HS-27A (cell line): ENCODE measurements around the gene FAM98B.
A peak's percentile ranks its signal among the peaks of the same experiment; 100 is the strongest.
"Not testable (repeated sequence)": the region's sequence is repeated elsewhere in the genome, so short reads cannot be mapped to it uniquely, and the experiment has no call there.

Experiments
- DNase-seq: peaks from one replicate; pipeline ENCODE4 v3.0.0-alpha.2; 2012; ENCODE audit warnings: low read depth, missing footprints

Gene FAM98B

DNA sequence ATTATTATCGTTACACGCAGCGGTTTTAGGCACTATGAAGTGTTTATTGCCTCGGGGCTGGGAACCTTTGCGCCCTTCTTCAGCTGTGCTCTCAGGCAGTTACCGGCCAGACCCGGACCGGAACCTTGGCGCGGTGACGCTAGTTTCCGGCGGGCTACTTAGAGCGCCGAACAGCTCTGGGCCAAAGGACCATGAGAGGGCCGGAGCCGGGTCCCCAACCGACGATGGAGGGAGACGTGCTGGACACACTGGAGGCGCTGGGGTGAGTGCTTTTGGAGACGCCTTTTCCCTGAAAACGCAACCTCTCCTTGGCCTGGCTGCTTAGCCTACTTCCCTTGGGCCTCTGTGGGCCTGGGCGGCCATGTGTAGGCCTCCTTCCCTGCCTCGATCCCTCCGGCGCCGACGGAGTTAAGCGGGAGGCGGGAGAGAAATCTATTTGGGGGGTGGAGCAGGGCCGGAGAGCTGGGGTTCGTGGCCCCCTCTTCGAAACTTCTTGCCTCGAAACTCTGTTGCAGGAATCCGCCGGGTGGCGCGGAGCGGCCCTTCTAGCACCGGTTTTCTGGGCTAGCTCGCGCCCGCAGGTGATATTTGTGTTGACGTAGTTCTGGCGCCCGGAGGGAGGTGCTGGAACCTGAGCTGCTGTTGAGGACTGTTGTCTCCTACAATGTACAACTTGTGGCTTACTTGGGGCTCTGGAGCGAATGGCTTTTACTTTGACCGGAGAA, at the start of gene FAM98B:
Gene FAM98B (plus strand): TSS at position 157 of the 725 bp plus-strand sequence. CDS start 35 bp downstream, at position 192.
- DNase-seq, result peak; percentile 87

DNA sequence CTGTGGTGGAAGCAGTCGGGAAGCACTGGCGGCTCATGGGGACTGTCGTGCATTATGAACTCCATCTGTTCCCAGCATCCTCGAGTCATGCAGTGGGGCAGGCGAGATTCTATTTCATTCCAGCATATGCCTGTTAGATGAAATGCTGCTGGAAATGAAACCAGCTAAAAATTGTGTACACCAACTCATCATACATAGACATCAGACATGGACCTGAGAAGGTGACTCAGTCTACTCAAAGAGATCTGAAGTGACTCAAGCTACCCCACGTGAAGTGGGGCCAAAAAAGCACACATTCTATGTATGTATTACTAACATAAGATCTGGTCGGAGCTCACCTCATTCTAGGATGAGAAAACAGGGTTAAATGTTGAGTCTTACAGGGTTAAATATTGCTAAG, 47.5 kb upstream of the FAM98B start:
- DNase-seq, result no peak

DNA sequence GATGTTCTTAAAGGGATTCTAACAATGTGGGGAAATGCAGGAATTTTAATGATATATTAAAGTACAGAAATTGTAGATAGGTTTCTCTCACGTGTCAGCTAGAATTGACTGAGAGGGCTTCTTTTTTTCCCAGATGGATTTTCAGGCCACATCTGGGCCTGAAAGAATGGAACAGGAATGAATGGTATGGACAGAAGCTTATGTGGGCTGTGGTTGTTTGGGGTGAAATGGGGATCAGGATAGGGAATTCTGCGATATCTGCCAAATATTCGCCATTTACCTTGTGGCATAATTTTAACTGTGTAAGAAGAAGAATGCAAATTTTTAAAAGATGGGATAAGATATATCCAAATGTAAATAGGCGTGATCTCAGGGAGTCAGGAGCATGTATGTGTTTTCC, 45.4 kb upstream of the FAM98B start:
- no peak for DNase-seq

DNA sequence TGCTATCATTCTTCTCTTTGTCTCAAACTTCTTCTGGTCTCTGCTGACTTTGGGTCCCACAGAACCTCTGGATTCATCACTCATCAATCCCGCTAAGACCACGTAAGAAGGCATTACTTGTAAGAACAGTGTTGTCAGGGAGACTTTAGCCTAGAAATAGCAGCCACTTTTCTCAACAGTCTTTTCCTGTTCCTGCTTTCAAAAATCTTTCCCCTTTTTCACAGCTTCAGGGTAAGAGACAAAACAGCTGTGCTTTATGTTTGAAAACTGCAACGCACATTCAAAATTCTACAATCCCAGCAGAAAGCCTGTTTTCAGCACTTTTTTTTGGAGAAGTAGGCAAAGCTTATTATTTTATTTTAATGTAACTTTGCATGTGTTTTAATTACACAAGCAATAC, 42.0 kb upstream of the FAM98B start:
- no peak for DNase-seq

DNA sequence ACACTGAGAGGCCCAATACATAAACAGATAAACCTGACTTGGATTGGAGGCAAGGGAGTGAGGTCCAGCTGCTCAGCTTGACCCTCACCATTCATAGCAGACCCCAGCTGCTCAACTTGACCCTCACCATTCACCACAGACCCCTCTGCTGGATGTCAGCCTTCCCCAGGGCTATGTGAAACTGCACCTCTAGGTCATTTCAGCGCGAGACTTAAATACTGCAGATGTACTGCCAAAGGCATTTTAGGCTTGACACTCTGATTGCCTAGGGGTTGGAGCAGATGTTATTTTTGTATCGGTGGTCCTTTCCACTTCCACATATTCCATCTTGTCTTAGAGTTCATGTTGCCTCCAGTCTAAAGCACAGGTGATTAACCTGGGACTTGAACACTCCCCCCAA, 41.5 kb upstream of the FAM98B start:
- DNase-seq, result no peak

DNA sequence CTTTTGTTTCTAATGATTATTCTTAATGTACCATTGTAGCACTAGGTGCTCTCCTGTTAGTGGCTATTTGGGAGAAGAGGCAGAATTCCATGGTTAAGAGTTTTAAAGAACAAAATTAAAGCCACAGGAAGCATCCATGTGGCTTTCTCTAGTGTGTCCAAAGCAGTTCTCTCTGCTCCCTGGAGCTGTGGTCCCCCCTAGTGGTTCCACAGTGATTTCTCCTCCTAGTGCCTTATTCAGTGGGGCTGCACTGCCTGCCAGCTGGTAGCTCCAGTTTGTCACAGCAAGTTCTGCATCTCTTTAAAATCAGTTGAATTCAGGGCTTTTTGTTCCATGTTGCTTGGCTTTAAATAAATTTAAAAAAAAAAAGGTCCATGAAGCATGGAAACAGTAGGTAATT, 39.6 kb upstream of the FAM98B start:
- no peak for DNase-seq

DNA sequence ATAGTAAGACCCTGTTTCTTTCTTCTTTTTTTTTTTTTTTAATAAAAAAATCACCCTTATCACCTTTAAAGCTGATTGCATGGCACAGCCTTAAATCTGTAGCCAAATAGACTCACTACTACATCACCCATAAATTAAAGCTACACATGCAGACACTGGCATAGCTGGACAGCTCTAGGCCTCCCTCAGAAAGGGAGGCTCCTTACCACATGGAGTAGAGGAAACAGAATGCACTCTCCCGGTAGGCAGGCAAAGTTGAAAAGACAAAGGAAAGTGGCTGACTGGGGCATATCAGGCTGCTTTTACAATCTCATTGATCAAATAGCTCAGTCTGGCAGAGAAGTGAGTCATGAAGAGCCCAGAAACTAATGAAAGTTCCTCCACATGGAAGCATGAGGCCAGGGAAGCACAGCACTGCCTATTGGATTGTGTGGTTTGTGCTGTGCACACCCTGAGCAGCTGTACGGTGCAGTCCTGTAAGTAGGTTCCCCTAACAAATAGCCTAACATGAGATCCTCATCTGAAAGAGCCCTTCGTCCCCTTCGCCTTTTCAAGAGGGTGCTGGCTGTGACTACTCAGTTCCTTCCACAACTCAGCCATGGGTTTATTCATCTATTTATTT, 32.7 kb upstream of the FAM98B start:
- DNase-seq, result no peak

DNA sequence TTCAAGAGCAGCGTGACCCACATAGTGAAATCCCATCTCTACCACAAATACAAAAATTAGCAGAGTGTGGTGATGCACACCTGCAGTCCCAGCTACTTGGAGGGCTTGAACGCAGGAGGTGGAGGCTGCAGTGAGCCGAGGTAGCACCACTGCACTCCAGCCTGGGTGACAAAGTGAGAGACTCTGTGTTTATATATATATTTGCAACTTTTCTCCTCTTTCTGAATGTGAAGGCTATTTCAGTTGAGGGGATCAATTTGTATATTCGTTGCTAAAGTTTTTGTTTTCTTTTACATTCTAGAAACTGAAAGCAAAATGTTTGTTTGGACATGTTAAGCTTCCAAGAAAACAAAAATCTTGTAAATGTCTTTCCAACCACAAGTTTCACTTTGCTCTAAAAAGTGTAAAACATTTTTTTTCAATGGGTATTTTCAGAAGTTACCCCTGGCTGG, 29.8 kb upstream of the FAM98B start:
- DNase-seq, result no peak

DNA sequence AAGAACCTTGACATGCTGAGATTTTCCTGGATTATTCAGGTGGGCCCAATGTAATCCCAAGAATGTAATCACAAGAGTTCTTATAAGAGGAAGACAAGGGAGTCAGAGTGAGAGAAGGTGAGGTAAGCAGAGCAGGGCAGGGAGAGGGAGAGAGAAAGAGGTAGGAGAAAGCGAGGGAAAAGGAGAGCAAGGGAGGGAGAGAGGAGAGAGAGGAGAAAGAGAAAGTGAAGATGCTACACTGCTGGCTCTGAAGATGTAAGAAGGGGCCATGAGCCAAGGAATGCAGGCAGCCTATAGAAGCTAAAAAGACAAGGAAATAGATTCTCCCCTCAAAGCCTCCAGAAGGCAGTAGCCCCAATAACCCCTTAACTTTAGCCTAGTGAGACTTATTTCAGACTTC, 28.7 kb upstream of the FAM98B start:
- no peak for DNase-seq

DNA sequence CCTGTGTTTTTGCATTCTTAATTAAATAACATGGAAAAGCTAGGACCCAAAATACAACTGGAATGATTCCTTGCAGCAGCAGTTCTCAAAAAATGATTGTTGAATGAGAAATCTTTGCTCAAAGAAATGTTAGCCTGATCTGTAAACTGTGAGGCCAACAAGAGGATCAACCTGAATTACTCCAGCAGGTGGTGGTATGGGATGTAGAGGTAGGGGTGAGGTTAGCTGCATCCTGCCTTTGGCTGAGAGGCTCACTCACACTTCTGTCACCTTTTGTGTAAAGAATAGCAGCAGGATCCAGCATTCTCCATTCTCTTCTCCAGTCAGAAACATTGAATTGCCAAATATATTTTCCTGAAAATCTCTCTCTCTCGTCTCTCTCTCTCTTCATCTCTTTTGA, 26.5 kb upstream of the FAM98B start:
- DNase-seq, result no peak

DNA sequence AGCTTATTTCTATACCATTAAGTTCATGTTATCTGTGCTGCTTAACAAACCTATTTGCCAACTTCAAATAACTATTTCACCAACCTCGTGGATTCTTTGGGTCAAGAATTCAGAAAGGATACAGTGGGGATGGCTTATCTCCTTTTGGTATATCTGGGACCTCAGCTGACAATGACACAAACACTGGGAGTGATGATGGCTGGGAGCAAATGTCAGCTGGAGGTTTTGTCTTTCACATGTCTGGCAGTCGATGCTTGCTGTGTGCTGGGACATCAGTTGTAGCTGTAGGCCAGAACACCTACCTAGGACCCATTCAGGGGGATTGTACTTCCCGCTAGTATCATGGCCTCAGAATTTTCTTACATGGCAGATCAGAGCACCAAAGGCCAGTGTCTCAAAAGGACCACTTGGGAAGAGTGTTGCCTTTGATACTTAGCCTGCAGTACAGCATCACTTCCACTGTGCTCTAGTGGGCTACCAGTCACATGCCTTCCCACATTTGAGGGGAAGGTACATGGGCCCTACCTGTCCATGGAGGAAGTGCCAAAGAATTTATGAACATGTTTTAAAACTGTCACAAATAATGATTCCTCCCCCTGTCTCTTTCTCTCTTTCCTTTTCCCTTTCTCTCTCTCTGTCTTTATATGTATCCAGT, 23.7 kb upstream of the FAM98B start:
- DNase-seq, result no peak

DNA sequence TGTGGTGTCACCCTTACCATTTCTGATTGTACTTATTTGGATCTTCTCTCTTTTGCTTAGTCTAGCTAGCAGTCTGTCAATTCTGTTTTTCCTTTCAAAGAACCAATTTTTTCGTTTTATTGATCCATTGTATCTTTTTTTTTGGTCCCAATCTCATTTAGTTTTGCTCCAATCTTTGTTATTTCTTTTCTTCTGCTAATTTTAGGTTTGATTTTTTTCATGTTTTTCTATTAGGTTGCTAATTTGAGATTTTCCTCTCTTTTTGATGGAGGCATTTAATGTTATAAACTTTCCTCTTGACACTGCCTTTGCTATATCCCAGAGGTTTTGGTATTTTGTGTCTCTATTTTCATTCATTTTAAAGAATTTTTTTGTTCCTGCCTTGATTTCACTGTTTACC, 16.9 kb upstream of the FAM98B start:
- DNase-seq, result no peak

DNA sequence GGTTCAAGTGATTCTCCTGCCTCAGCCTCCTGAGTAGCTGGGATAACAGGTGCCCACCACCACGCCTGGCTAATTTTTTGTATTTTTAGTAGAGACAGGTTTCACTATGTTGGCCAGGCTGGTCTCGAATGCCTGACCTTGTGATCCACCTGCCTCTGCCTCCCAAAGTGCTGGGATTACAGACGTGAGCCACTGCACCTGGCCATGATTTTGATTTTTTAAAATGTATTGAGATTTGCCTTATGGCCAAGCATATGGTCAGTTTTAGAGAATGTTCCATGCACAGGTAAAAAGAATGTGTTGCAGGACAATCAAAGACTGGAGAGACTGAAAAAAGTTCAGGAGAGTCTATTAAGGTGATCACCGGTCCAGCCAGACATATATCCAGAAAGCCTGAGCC, 16.3 kb upstream of the FAM98B start:
- not testable (repeated sequence) for DNase-seq

DNA sequence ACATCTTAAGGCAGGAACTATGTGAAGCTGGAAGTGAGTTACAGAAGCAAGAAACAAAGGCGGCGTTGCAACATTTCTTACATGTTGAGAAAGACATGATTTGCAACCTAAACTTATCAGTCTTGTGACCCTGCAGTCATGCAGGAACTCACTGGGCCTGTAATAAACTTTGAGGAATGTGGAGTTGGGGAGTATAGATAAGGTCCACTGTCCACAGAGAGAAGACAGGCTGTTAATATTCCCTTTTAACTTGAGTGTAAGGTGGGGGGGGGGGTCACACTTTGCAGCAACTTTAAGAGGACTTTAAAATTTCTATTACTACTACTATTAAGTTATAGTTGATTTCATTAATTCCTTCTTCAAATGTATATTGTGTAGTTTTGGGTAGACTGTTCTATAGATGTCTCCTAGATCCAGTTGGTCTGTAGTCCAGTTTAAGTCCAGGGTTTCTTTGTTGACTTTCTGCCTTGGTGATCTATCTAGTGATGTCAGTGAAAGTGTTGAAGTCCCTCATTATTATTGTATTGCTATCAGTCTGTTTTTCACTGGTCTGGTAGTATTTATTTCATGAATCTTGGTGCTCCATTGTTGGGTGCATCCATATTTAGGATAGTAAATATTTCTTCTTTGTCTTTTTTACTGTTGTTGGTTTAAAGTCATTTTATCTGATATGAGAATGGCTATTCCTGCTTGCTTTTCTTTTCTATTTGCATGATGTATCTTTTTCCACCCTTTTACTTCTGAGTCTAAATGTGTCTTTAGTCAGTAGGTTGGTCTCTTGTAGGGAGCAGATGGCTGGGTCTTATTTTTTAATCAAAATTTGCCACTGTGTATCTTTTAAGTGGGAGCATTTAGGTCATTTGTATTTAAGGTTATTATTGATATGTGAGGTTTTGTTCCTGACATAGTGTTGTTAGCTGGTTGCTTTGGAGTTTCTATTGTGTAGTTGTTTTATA, 15.6 kb upstream of the FAM98B start:
- no peak for DNase-seq

DNA sequence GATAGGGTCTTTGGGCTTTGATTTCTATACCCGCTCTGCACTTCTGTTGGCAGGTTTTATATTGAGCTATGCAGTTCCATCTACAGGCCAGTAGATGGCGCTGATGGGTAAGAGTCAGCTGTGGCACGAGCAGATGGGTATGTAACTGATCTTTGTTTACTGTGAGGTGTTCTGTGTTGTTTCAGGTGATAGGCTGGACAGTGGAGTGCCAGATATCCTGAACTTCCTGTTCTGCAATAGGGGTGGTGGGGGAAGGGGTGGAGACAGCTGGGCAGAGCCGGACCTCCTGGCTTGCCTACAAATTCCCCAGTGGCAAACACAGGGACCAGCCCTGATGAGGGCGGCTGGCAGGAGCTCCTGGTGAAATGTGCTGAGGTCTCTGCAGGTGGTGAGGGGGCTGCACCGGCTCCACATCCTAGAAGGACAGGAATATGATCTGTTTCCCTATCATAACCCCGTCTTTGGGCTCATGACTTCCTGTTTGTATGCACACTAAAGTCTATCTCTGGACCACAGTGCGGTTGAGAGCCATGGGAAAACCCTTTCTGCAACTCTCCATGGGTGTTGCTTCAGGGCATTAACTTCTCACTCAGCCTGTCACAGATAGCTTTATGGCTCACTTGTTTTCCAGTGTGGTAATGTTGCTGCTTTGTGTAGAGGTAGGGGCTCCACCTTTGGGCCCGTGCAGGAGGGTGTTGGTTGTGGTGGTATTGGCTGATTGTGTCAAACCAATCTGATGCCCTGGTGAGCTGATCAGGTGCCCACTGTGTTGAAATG, 13.4 kb upstream of the FAM98B start:
- peak; percentile 29 for DNase-seq

DNA sequence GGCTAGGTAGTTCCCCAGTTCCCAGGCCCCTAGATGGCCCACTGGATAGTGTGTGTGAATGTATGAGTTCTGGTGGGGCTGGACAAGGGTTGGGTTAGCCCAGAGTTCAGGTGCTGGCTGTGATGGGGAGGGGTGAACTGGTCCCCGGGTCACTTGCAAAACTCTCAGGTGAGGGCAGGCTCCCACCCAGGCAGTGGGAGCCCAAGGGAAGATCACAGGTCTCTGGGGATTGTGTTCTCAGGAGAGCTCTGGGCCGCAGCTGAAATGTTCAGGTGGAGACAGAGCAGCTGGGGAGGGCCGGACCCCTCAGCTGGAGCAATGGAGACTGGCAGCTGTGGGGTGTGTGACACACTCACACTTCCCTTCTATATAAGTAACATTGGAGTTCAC, 12.8 kb upstream of the FAM98B start:
- DNase-seq, result no peak

DNA sequence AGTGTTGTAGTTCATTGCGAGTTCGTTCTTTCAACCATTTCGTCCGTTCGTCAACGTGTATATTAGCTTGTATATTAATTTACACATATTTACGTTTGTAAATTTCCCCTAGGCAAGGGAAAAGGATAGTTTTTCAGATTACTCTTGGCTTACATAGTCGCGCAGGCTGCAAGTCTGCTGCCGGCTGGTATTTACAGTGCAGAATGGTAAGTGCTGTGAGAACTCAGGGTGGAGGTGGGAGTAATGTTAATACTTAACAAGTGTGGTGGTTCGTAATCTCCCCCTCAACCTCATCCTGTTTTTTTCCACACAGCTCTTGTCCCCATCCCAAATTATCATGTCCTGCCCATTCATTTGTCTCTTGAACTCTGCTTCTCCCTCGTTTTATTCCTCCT, 766 bp downstream of the FAM98B start:
- no peak for DNase-seq

DNA sequence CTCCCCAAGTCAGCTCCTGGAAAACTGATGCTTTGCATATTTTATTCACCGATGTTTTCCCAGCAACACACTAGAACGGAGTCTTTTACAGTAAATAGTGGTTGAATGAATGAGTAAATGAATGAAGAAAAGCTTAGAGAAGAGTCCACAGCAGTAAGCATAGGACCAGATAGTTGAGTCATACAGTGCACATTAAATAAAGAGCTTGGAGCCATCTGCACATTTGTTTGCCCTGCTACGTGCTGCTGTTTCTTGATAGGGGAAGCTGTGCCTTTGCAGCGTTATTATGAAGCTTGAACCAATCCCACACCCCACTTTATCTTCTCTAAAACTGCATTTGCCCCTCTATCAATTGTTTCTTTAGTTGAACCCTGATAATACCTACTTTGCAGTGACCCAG, 1.2 kb downstream of the FAM98B start:
- no peak for DNase-seq

DNA sequence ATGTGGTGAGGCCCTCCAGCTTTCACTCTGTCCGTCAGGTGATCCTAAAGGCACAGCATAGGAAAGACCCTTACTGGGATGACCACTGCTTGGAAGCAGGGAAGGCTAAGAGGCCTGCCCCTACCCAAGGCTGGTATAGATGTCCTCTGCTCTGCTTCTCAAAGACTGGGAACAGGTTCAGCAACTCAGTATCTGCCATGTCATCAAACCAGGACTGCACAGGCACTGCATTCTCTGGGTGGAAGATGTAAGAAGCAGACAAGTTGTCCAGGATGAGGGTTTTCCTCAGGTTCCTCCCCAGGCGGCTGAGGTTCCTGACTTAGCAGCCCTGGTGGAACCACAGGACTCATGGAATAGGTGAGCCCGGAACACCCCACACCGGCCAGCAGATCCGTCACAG, 4.7 kb downstream of the FAM98B start:
- no peak for DNase-seq

DNA sequence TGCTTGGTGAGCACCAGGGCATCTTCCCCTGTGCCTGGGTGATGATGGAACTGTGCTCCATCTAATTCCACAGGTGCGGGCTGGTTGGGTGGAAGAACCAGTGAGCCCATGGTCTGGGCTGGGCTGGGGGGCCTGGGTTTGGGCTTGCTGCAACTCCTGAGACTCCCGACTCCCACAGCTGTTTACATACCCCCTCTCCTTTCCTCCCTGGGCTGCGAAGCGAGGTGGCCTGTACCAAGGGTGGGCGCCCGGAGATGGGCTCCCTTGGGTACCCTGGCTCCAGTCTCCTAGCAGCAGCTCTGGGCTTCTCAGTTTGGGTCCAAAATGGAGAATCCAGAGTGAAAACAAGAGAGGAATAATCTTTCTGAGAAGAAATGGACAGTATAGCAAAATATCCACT, 5.6 kb downstream of the FAM98B start:
- DNase-seq, result no peak

DNA sequence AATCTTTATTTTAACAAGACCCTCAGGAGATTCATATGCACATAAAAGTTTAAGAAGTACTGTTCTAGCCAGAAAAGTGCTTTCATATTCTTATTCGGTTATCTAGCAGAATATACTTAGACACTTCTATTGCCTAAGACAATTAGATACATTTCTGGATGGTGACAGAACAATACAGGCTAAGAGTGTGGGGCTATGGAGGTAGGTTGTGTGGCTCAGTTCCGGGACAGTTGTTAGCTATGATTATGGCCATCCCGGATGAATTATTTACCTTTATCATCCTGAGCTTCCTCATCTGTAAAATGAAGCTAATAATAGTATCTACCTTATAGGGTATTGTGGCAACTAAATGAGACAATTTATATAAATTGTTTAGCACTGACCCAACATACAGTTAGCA, 6.6 kb downstream of the FAM98B start:
- DNase-seq, result no peak
